ENCODE results near the gene PTBP1. TPM values are rescaled to one million over a fixed set of nuclear protein-coding genes. Genes with fewer than 3 reads are reported as not detected.

The PTBP1 gene
- total and polyA plus RNA-seq, 4 donors = 72.9 to 147 (median 87.3) TPM

GRCh38 chr19:780935-781334 lies 16.3 kb upstream of the PTBP1 start:
- TF ChIP-seq FOXA2 (IDR thresholded peaks at IDR 0.05) (no peak), TAF1 (conservative IDR thresholded peaks at IDR 0.05) (no peak), SP1 (IDR thresholded peaks at IDR 0.05) (no peak)
- TF ChIP-seq, protein P1, sequence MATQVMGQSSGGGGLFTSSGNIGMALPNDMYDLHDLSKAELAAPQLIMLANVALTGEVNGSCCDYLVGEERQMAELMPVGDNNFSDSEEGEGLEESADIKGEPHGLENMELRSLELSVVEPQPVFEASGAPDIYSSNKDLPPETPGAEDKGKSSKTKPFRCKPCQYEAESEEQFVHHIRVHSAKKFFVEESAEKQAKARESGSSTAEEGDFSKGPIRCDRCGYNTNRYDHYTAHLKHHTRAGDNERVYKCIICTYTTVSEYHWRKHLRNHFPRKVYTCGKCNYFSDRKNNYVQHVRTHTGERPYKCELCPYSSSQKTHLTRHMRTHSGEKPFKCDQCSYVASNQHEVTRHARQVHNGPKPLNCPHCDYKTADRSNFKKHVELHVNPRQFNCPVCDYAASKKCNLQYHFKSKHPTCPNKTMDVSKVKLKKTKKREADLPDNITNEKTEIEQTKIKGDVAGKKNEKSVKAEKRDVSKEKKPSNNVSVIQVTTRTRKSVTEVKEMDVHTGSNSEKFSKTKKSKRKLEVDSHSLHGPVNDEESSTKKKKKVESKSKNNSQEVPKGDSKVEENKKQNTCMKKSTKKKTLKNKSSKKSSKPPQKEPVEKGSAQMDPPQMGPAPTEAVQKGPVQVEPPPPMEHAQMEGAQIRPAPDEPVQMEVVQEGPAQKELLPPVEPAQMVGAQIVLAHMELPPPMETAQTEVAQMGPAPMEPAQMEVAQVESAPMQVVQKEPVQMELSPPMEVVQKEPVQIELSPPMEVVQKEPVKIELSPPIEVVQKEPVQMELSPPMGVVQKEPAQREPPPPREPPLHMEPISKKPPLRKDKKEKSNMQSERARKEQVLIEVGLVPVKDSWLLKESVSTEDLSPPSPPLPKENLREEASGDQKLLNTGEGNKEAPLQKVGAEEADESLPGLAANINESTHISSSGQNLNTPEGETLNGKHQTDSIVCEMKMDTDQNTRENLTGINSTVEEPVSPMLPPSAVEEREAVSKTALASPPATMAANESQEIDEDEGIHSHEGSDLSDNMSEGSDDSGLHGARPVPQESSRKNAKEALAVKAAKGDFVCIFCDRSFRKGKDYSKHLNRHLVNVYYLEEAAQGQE (IDR thresholded peaks at IDR 0.05) = no peak
- TF ChIP-seq, protein P2, sequence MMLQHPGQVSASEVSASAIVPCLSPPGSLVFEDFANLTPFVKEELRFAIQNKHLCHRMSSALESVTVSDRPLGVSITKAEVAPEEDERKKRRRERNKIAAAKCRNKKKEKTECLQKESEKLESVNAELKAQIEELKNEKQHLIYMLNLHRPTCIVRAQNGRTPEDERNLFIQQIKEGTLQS (IDR thresholded peaks at IDR 0.05) = no peak
- TF ChIP-seq, protein P3, sequence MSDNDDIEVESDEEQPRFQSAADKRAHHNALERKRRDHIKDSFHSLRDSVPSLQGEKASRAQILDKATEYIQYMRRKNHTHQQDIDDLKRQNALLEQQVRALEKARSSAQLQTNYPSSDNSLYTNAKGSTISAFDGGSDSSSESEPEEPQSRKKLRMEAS (IDR thresholded peaks at IDR 0.05) = no peak
- H3K9ac ChIP-seq (ENCODE audit: low read depth in 1 of 2, low read length in 2 of 2) = no peak overlapping the region
- WGBS = 74% methylated on average over 15 of the region's 15 CpGs
- DNase-seq (ENCODE audit: low spot score) = no peak
- H3K4me3 ChIP-seq (ENCODE audit: low read depth in 1 of 3, low read length in 3 of 3) = no peak overlapping the region
- no peak overlapping the region for H3K27ac ChIP-seq (ENCODE audit: low read depth in 1 of 2, low read length in 2 of 2)
- H3K9me3 ChIP-seq (ENCODE audit: control insufficient read depth in 4 of 4, low read length in 3 of 4) = no peaks in the 10 kb centered on the region
- peaks cover 0 to 3% (median 0%) of the 10 kb centered on the region in 4 donors for H3K27me3 ChIP-seq (ENCODE audit: control insufficient read depth in 4 of 4, insufficient read depth in 4 of 4, low read length in 3 of 4)
- H3K36me3 ChIP-seq (ENCODE audit: control insufficient read depth in 4 of 4, insufficient read depth in 3 of 4, low read depth in 1 of 4, low read length in 3 of 4) = no peaks in the 10 kb centered on the region
- H3K4me1 ChIP-seq (ENCODE audit: control insufficient read depth in 4 of 4, insufficient read depth in 4 of 4, low read length in 3 of 4) = peaks cover 0 to 4% (median 0%) of the 10 kb centered on the region in 4 donors

DNA sequence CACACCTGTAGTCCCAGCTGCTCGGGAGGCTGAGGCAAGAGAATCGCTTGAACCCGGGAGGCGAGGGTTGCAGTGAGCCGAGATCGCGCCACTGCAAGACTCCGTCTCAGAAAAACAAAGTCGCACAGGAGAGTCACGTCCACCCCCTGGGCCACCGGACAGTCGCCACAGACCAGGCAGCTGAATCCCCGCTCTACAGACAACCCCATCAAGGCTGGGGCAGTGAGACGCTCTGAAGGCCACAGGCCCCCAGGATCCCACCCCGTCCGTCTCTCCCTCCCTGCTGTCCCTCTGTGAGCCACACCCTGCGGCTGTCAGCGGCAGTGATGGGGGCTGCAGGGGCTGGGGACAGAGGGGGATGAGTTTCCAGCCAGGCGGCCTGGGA lies 15.5 kb upstream of the PTBP1 start:
- Histone ChIP-seq H3K4me3 (ENCODE audit: low read depth in 1 of 3, low read length in 3 of 3) (no peak overlapping the region), H3K27ac (ENCODE audit: low read depth in 1 of 2, low read length in 2 of 2) (no peak overlapping the region), H3K36me3 (ENCODE audit: control insufficient read depth in 4 of 4, insufficient read depth in 3 of 4, low read depth in 1 of 4, low read length in 3 of 4) (no peaks in the 10 kb centered on the region), H3K9ac (ENCODE audit: low read depth in 1 of 2, low read length in 2 of 2) (no peak overlapping the region), H3K4me1 (ENCODE audit: control insufficient read depth in 4 of 4, insufficient read depth in 4 of 4, low read length in 3 of 4) (peaks cover 0 to 4% (median 0%) of the 10 kb centered on the region in 4 donors), H3K9me3 (ENCODE audit: control insufficient read depth in 4 of 4, low read length in 3 of 4) (no peaks in the 10 kb centered on the region), H3K27me3 (ENCODE audit: control insufficient read depth in 4 of 4, insufficient read depth in 4 of 4, low read length in 3 of 4) (peaks cover 0 to 3% (median 0%) of the 10 kb centered on the region in 4 donors)
- DNase-seq (ENCODE audit: low spot score) = no peak
- 86% methylated on average over 19 of the region's 19 CpGs for WGBS
- TF ChIP-seq, protein P3 (IDR thresholded peaks at IDR 0.05) = no peak
- TF ChIP-seq SP1 (IDR thresholded peaks at IDR 0.05) (no peak), HNF4A (conservative IDR thresholded peaks at IDR 0.05) (no peak), RXRA (IDR thresholded peaks at IDR 0.05) (no peak), NR2F2 (IDR thresholded peaks at IDR 0.05) (no peak), RAD21 (IDR thresholded peaks at IDR 0.05) (no peak), YY1 (IDR thresholded peaks at IDR 0.05) (no peak), TAF1 (conservative IDR thresholded peaks at IDR 0.05) (no peak), FOXA2 (IDR thresholded peaks at IDR 0.05) (no peak), JUND (IDR thresholded peaks at IDR 0.05) (no peak), HNF4G (IDR thresholded peaks at IDR 0.05) (no peak), EGR1 (IDR thresholded peaks at IDR 0.05; ENCODE audit: low read depth in 2 of 2) (no peak), FOXA1 (IDR thresholded peaks at IDR 0.05) (no peak), GABPA (IDR thresholded peaks at IDR 0.05 in 1 of 2, conservative IDR thresholded peaks at IDR 0.05 in 1 of 2) (no peak)
- TF ChIP-seq, protein P4, sequence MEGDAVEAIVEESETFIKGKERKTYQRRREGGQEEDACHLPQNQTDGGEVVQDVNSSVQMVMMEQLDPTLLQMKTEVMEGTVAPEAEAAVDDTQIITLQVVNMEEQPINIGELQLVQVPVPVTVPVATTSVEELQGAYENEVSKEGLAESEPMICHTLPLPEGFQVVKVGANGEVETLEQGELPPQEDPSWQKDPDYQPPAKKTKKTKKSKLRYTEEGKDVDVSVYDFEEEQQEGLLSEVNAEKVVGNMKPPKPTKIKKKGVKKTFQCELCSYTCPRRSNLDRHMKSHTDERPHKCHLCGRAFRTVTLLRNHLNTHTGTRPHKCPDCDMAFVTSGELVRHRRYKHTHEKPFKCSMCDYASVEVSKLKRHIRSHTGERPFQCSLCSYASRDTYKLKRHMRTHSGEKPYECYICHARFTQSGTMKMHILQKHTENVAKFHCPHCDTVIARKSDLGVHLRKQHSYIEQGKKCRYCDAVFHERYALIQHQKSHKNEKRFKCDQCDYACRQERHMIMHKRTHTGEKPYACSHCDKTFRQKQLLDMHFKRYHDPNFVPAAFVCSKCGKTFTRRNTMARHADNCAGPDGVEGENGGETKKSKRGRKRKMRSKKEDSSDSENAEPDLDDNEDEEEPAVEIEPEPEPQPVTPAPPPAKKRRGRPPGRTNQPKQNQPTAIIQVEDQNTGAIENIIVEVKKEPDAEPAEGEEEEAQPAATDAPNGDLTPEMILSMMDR (IDR thresholded peaks at IDR 0.05; ENCODE audit: low read depth, low read length, missing input control) = no peak
- TF ChIP-seq, protein P5, sequence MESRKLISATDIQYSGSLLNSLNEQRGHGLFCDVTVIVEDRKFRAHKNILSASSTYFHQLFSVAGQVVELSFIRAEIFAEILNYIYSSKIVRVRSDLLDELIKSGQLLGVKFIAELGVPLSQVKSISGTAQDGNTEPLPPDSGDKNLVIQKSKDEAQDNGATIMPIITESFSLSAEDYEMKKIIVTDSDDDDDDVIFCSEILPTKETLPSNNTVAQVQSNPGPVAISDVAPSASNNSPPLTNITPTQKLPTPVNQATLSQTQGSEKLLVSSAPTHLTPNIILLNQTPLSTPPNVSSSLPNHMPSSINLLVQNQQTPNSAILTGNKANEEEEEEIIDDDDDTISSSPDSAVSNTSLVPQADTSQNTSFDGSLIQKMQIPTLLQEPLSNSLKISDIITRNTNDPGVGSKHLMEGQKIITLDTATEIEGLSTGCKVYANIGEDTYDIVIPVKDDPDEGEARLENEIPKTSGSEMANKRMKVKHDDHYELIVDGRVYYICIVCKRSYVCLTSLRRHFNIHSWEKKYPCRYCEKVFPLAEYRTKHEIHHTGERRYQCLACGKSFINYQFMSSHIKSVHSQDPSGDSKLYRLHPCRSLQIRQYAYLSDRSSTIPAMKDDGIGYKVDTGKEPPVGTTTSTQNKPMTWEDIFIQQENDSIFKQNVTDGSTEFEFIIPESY (IDR thresholded peaks at IDR 0.05) = no peak
- TF ChIP-seq, protein P2 (IDR thresholded peaks at IDR 0.05) = no peak
- TF ChIP-seq, protein P1 (IDR thresholded peaks at IDR 0.05) = no peak

Measured in liver (tissue), 9 donors.